Measurements from ENCODE around the gene ACBD4.
A peak's percentile ranks its signal among the peaks of the same experiment; 100 is the strongest.

The ACBD4 gene

GRCh38 chr17:45098081-45098868 is 37.2 kb upstream of the ACBD4 start:
- Mint-ChIP-seq H3K4me3 (no peak overlapping the region), H3K27me3 (no peaks in the 10 kb centered on the region), H3K9me3 (no peaks in the 10 kb centered on the region), H3K4me1 (ENCODE audit: low read depth in 2 of 2) (peaks cover 3% of the 10 kb centered on the region in 2 donors), H3K27ac (peak overlapping the region in 1 of 2 donors; percentile 79), H3K36me3 (ENCODE audit: insufficient read depth) (peaks cover 83% of the 10 kb centered on the region)
- DNase-seq (no peak), ATAC-seq (replicated peaks) (no peak)

GRCh38 chr17:45098869-45099616 is 36.4 kb upstream of the ACBD4 start:
- peaks cover 3% of the 10 kb centered on the region in 2 donors for H3K4me1 Mint-ChIP-seq (ENCODE audit: low read depth in 2 of 2)
- H3K4me3 Mint-ChIP-seq = no peak overlapping the region
- ATAC-seq (replicated peaks) (peak; percentile 78), DNase-seq (peak; percentile 58 to 73 (median 66))
- H3K27ac Mint-ChIP-seq = peak overlapping the region in 1 of 2 donors; percentile 79
- H3K9me3 Mint-ChIP-seq = no peaks in the 10 kb centered on the region
- peaks cover 84% of the 10 kb centered on the region for H3K36me3 Mint-ChIP-seq (ENCODE audit: insufficient read depth)
- no peaks in the 10 kb centered on the region for H3K27me3 Mint-ChIP-seq

DNA sequence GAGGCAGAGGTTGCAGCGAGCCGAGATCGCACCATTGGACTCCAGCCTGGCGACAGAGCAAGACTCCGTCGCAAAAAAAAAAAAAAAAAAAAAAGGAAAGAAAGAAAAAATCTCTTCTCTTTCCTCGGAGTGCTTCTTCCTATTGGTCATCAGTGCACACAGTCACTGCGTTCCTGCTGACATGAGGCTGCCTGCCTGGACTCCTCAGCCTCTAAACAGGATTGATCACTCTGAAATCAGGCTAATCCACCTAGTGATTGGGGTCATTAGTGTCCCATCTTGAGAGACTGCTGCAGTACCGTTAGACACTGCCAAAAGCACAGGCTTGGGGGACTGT is 34.0 kb upstream of the ACBD4 start:
- H3K4me1 Mint-ChIP-seq (ENCODE audit: low read depth in 2 of 2) = peaks cover 1 to 3% of the 10 kb centered on the region in 2 donors
- no peak overlapping the region for H3K4me3 Mint-ChIP-seq
- ATAC-seq (replicated peaks) (no peak), DNase-seq (no peak)
- no peaks in the 10 kb centered on the region for H3K27me3 Mint-ChIP-seq
- peaks cover 78% of the 10 kb centered on the region for H3K36me3 Mint-ChIP-seq (ENCODE audit: insufficient read depth)
- H3K9me3 Mint-ChIP-seq = no peaks in the 10 kb centered on the region
- no peak overlapping the region for H3K27ac Mint-ChIP-seq

DNA sequence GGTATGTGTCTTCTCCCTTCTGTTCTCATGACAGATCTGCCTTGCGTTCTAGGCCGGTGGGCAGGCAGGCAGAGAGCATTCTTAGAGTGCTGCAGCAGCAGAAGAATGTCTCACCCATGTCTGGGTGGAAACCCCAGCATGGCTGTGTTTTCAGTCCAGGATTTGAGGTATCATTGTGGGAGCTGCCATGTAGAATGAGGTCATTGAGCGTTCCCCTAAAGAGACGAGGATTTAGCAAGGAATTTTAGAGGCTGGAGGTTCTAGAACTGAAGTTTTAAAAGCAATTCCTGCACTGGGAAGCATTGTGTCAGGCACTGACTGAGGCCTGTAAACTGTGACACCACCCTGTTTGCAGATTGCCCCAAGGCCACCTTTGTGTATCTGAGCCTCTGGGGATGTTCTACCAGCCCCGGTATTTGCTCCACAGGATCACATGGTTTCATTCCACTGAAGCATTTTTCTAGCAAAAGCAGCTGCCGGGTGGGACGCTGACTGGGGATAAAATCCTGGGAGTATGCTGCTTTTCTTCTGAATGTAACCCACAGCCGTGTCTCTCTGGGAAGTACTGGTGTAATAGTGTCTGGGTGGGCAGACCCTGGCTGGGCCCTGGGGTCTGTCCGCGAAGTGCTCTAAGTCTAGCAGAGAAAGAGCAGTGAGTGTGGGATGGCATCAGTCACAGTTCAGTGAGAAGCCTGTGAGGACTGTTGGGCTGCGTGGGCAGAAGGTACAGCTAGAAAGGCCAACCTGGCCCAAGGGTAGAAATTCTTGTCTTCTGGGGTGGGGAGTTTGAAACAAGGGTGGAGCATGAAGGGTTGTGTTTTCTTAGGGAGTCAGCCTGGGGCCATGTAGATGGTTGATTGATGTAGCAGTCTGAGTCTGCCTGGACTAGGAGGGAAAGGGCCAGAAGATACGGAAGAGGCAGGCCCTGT is 33.3 kb upstream of the ACBD4 start:
- ATAC-seq (replicated peaks) (no peak), DNase-seq (no peak)
- H3K27ac Mint-ChIP-seq = no peak overlapping the region
- peaks cover 1 to 3% of the 10 kb centered on the region in 2 donors for H3K4me1 Mint-ChIP-seq (ENCODE audit: low read depth in 2 of 2)
- H3K4me3 Mint-ChIP-seq = no peak overlapping the region
- H3K9me3 Mint-ChIP-seq = no peaks in the 10 kb centered on the region
- peaks cover 76% of the 10 kb centered on the region for H3K36me3 Mint-ChIP-seq (ENCODE audit: insufficient read depth)
- no peaks in the 10 kb centered on the region for H3K27me3 Mint-ChIP-seq

DNA sequence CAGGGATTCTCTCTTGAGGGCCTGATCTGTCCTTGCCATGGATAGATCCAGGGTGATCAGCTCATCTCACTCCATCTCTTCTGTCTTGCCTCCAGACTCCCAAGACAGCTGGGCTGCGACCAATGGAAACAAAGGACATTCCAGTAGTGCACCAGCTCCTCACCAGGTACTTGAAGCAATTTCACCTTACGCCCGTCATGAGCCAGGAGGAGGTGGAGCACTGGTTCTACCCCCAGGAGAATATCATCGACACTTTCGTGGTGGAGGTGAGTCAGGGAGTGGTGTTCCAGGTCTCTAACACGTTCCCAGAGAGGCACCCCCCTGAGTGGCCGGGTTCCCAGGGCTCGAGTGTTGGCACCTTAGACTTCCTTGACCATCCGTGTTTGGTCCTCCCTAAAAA is 32.6 kb upstream of the ACBD4 start:
- Mint-ChIP-seq H3K4me3 (no peak overlapping the region), H3K36me3 (ENCODE audit: insufficient read depth) (peaks cover 72% of the 10 kb centered on the region), H3K27me3 (no peaks in the 10 kb centered on the region), H3K9me3 (no peaks in the 10 kb centered on the region), H3K4me1 (ENCODE audit: low read depth in 2 of 2) (peaks cover 1 to 3% of the 10 kb centered on the region in 2 donors), H3K27ac (no peak overlapping the region)
- no peak for ATAC-seq (replicated peaks)
- DNase-seq = no peak

DNA sequence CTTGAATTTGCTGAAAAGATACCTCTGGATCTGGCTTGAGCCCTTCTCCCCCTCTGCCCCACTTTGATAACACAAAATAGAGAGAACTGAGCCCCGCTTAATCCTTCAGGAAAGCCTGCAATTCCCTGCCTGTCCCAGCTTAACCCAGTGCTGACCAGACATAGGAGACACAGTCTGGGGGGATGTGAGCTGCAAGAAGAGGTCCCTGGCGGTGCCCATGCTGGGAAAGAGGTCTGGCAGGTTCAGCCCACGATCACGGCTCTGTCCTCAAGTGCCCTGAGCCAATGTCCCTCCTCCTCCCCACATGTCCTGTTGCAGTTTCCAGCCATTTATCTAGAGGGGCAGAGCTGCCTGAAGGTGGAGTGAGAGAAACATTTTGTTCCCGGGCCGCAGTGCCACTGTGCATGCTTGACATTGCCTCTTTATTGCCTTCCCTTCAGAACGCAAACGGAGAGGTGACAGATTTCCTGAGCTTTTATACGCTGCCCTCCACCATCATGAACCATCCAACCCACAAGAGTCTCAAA is 32.2 kb upstream of the ACBD4 start:
- Mint-ChIP-seq H3K36me3 (ENCODE audit: insufficient read depth) (peaks cover 72% of the 10 kb centered on the region), H3K4me1 (ENCODE audit: low read depth in 2 of 2) (peaks cover 0 to 3% of the 10 kb centered on the region in 2 donors), H3K27ac (no peak overlapping the region), H3K9me3 (no peaks in the 10 kb centered on the region), H3K27me3 (no peaks in the 10 kb centered on the region), H3K4me3 (no peak overlapping the region)
- DNase-seq = no peak
- ATAC-seq (replicated peaks) = no peak

DNA sequence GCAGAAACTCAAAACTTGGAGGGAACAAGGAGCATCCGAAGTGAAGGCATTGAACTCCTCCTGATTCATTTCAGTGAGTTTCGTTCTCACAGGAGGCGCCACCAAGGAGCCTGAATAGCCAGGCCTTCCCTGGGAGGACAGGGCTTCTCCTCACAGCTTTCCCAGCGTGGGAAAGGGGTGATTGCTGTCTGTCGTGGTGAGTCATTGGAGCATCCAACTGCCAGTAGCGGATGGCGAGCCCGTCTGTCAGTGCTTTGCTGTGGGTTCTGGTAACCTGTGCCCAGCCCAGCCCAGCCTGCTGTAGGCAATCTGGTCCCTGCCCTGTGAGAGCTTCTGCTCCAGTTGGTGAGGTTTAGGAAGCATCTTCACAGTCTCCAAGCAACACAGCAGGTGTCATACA is 31.5 kb upstream of the ACBD4 start:
- no peaks in the 10 kb centered on the region for H3K9me3 Mint-ChIP-seq
- H3K27me3 Mint-ChIP-seq = no peaks in the 10 kb centered on the region
- no peak for ATAC-seq (replicated peaks)
- no peak overlapping the region for H3K4me3 Mint-ChIP-seq
- H3K36me3 Mint-ChIP-seq (ENCODE audit: insufficient read depth) = peaks cover 69% of the 10 kb centered on the region
- no peak overlapping the region for H3K27ac Mint-ChIP-seq
- H3K4me1 Mint-ChIP-seq (ENCODE audit: low read depth in 2 of 2) = peaks cover 0 to under 1% of the 10 kb centered on the region in 2 donors
- DNase-seq = no peak

DNA sequence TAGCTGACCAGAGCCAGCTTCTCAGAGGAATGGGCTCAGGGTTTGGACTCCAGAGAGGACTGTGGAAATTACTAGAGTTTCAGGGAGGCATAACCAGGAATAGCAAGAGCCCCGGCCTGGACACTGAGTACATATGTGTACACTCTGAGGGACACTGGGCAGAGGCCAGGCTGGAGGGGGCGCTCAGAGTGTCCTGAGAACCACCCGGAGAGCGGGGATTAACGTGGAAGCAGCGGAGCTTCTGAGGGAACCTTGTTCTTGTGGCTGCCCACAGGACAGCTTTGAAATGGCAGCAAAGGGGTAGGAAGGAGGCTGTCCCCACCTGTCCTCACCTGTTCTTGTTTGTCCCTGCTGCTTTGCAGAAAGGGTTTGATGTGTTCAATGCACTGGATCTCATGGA is 31.0 kb upstream of the ACBD4 start:
- Mint-ChIP-seq H3K4me3 (no peak overlapping the region), H3K36me3 (ENCODE audit: insufficient read depth) (peaks cover 65% of the 10 kb centered on the region), H3K27ac (no peak overlapping the region), H3K4me1 (ENCODE audit: low read depth in 2 of 2) (no peaks in the 10 kb centered on the region), H3K27me3 (no peaks in the 10 kb centered on the region), H3K9me3 (no peaks in the 10 kb centered on the region)
- DNase-seq (no peak), ATAC-seq (replicated peaks) (no peak)

DNA sequence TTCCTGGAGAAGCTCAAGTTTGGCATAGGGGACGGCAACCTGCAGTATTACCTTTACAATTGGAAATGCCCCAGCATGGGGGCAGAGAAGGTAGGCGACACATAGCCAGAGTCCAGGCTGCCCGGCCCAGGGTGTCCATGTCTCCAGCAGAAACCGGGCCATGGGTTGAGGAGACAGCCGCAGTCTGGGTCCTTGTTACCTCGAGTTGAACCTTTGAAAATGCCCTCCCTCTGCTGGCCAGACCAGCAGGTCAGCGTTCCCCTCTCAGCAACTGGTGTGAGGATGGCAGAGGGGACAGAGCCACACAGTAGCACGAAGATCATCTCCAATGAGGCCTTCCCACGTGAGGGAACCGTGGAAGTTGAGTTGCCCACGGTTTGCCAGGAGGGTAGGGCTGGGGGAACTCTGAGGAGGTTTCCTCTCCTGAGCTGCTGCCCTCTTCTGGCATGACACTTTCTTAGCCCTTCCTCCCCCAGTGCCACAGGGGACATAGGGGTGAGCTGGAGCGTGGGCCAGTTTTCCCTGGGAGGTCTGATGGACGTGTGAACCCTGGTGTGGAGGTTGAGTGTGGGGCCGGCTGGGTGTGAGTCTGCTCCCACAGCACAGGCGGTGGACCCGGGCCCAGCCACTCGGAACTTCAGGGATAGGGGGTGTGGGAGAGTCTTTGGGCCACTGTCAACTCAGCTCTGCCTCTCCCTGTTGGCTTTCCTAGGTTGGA is 30.4 kb upstream of the ACBD4 start:
- Mint-ChIP-seq H3K4me3 (no peak overlapping the region), H3K9me3 (no peaks in the 10 kb centered on the region), H3K27me3 (no peaks in the 10 kb centered on the region), H3K27ac (no peak overlapping the region), H3K4me1 (ENCODE audit: low read depth in 2 of 2) (no peaks in the 10 kb centered on the region), H3K36me3 (ENCODE audit: insufficient read depth) (peaks cover 59% of the 10 kb centered on the region)
- DNase-seq = no peak
- ATAC-seq (replicated peaks) = no peak

GRCh38 chr17:45106096-45106495 is 29.4 kb upstream of the ACBD4 start:
- H3K36me3 Mint-ChIP-seq (ENCODE audit: insufficient read depth) = peaks cover 55% of the 10 kb centered on the region
- ATAC-seq (replicated peaks) (no peak), DNase-seq (no peak)
- H3K4me1 Mint-ChIP-seq (ENCODE audit: low read depth in 2 of 2) = no peaks in the 10 kb centered on the region
- H3K4me3 Mint-ChIP-seq = no peak overlapping the region
- no peaks in the 10 kb centered on the region for H3K9me3 Mint-ChIP-seq
- H3K27ac Mint-ChIP-seq = no peak overlapping the region
- no peaks in the 10 kb centered on the region for H3K27me3 Mint-ChIP-seq

- no peak for ATAC-seq (replicated peaks)
- no peak overlapping the region for H3K27ac Mint-ChIP-seq
- no peak overlapping the region for H3K4me3 Mint-ChIP-seq
- DNase-seq = no peak
- H3K27me3 Mint-ChIP-seq = no peaks in the 10 kb centered on the region
- H3K36me3 Mint-ChIP-seq (ENCODE audit: insufficient read depth) = peaks cover 50% of the 10 kb centered on the region
- H3K4me1 Mint-ChIP-seq (ENCODE audit: low read depth in 2 of 2) = no peaks in the 10 kb centered on the region
- no peaks in the 10 kb centered on the region for H3K9me3 Mint-ChIP-seq
Measured at GRCh38 chr17:45106582-45106981, 28.9 kb upstream of the ACBD4 start.

- H3K36me3 Mint-ChIP-seq (ENCODE audit: insufficient read depth) = peaks cover 41% of the 10 kb centered on the region
- H3K4me1 Mint-ChIP-seq (ENCODE audit: low read depth in 2 of 2) = no peaks in the 10 kb centered on the region
- H3K9me3 Mint-ChIP-seq = no peaks in the 10 kb centered on the region
- H3K27ac Mint-ChIP-seq = no peak overlapping the region
- ATAC-seq (replicated peaks) = no peak
- DNase-seq = no peak
- no peaks in the 10 kb centered on the region for H3K27me3 Mint-ChIP-seq
- H3K4me3 Mint-ChIP-seq = no peak overlapping the region
Measured at GRCh38 chr17:45107293-45108010, 28.0 kb upstream of the ACBD4 start.

All from effector memory CD8-positive, alpha-beta T cell (primary cell).